SK-N-SH treated with all-trans-retinoic acid at 6 μM for 48 hours (cell line): ENCODE results near the gene N4BP3.

ENCODE experiments used
- ATAC-seq: fragments of 200-7000 bp; cut with Tn5 transposase; 3 replicates; pipeline ENCODE4 v1.9.1; 2020; ENCODE audit warnings: mild to moderate bottlenecking, moderate library complexity
- ARNTL ChIP-seq: fragments of 450-650 bp; formaldehyde crosslinking; IDR thresholded peaks from 2 replicates; pipeline ENCODE4 v1.5.0; 2020; ENCODE audit warnings: low read depth, mild to moderate bottlenecking, moderate library complexity, borderline replicate concordance
- BACH2 ChIP-seq: fragments of 250-450 bp; sonication (Bioruptor Pico); IDR thresholded peaks from 2 replicates; pipeline ENCODE4 v1.9.0; 2021; ENCODE audit warnings: mild to moderate bottlenecking, borderline replicate concordance
- ESRRG ChIP-seq: fragments of 250-450 bp; sonication (Bioruptor Pico); IDR thresholded peaks from 2 replicates; pipeline ENCODE4 v1.6.1; 2021; ENCODE audit warnings: mild to moderate bottlenecking
- GLIS3 ChIP-seq: fragments of 250-450 bp; sonication (Bioruptor Pico); IDR thresholded peaks from 2 replicates; pipeline ENCODE4 v1.5.0; 2020; ENCODE audit warnings: mild to moderate bottlenecking, moderate library complexity
- ISL1 ChIP-seq: fragments of 250-450 bp; sonication (Bioruptor Pico); IDR thresholded peaks from 2 replicates; pipeline ENCODE4 v2.1.2; 2022; ENCODE audit warnings: mild to moderate bottlenecking, moderate library complexity
- OSR1 ChIP-seq: fragments of 250-450 bp; sonication (Bioruptor Pico); IDR thresholded peaks from 2 replicates; pipeline ENCODE4 v1.8.0; 2022; ENCODE audit warnings: moderate library complexity, mild to moderate bottlenecking, inconsistent platforms
- PPARA ChIP-seq: fragments of 250-450 bp; sonication (Bioruptor Pico); IDR thresholded peaks from 2 replicates; pipeline ENCODE4 v1.5.0; 2020; ENCODE audit warnings: mild to moderate bottlenecking, borderline replicate concordance
- RARB ChIP-seq: fragments of 250-450 bp; sonication (Bioruptor Pico); IDR thresholded peaks from 2 replicates; pipeline ENCODE4 v1.8.0; 2021; ENCODE audit warnings: mild to moderate bottlenecking, moderate library complexity
- SNAI2 ChIP-seq: fragments of 250-450 bp; sonication (Bioruptor Pico); IDR thresholded peaks from 2 replicates; pipeline ENCODE4 v1.5.0; 2020; ENCODE audit warnings: mild to moderate bottlenecking, moderate library complexity
- TCF4 ChIP-seq: fragments of 250-450 bp; sonication (Bioruptor Pico); IDR thresholded peaks from 2 replicates; pipeline ENCODE4 v1.8.0; 2021; ENCODE audit warnings: mild to moderate bottlenecking, moderate library complexity, borderline replicate concordance
- TOX ChIP-seq: fragments of 250-450 bp; sonication (Bioruptor Pico); IDR thresholded peaks from 2 replicates; pipeline ENCODE4 v1.8.0; 2021; ENCODE audit warnings: mild to moderate bottlenecking, moderate library complexity, borderline replicate concordance
- ZC3H10 ChIP-seq: fragments of 250-450 bp; sonication (Bioruptor Pico); IDR thresholded peaks from 2 replicates; pipeline ENCODE4 v1.5.1; 2021; ENCODE audit warnings: mild to moderate bottlenecking, moderate library complexity
- ZFP3 ChIP-seq: fragments of 250-450 bp; sonication (Bioruptor Pico); IDR thresholded peaks from 2 replicates; pipeline ENCODE4 v1.5.0; 2020; ENCODE audit warnings: mild to moderate bottlenecking, moderate library complexity
- ZFP30 ChIP-seq: fragments of 450-650 bp; formaldehyde crosslinking; IDR thresholded peaks from 2 replicates; pipeline ENCODE4 v1.5.0; 2022; ENCODE audit warnings: mild to moderate bottlenecking, moderate library complexity
- ZNF565 ChIP-seq: fragments of 450-650 bp; formaldehyde crosslinking; conservative IDR thresholded peaks from 2 replicates; pipeline ENCODE4 v1.5.0; 2020; ENCODE audit warnings: low read depth, mild to moderate bottlenecking, moderate library complexity
- ZNF70 ChIP-seq: fragments of 450-650 bp; formaldehyde crosslinking; IDR thresholded peaks from 2 replicates; pipeline ENCODE4 v1.5.0; 2020; ENCODE audit warnings: mild to moderate bottlenecking, moderate library complexity
- ZNF8 ChIP-seq: fragments of 450-650 bp; formaldehyde crosslinking; IDR thresholded peaks from 2 replicates; pipeline ENCODE4 v1.5.0; 2020; ENCODE audit warnings: mild to moderate bottlenecking, moderate library complexity
- TF ChIP-seq, protein P1 (sequence below): fragments of 250-450 bp; sonication (Bioruptor Pico); IDR thresholded peaks from 2 replicates; pipeline ENCODE4 v1.5.0; 2020; ENCODE audit warnings: mild to moderate bottlenecking, moderate library complexity
- TF ChIP-seq, protein P2 (sequence below): fragments of 250-450 bp; sonication (Bioruptor Pico); IDR thresholded peaks from 2 replicates; pipeline ENCODE4 v1.5.1; 2021; ENCODE audit warnings: mild to moderate bottlenecking, moderate library complexity
- TF ChIP-seq, protein P3 (sequence below): fragments of 250-450 bp; sonication (Bioruptor Pico); IDR thresholded peaks from 2 replicates; pipeline ENCODE4 v1.8.0; 2020; ENCODE audit warnings: mild to moderate bottlenecking, moderate library complexity, borderline replicate concordance
- TF ChIP-seq, protein P4 (sequence below): fragments of 250-450 bp; sonication (Bioruptor Pico); IDR thresholded peaks from 2 replicates; pipeline ENCODE4 v1.8.0; 2021; ENCODE audit warnings: low read depth, mild to moderate bottlenecking, moderate library complexity, borderline replicate concordance

Gene N4BP3

DNA sequence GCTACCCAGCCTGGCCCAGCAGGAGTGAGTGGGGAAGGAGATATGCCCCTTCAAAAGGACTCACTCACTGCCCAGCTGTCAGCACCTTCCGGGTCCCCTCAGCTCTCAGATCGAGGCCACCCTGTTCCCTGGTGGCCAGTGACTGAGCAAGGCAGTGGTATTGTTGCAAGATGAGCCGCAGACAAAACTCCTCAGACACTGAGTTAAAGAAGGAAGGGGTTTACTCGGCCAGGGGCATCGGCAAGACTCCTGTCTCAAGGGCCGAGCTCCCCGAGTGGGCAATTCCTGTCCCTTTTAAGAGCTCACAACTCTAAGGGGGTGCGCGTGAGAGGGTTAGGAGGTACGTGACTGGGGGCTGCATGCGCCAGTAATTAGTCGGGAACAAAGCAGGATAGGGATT is 9.7 kb upstream of the N4BP3 start (continued):
- TF ChIP-seq, protein P1, sequence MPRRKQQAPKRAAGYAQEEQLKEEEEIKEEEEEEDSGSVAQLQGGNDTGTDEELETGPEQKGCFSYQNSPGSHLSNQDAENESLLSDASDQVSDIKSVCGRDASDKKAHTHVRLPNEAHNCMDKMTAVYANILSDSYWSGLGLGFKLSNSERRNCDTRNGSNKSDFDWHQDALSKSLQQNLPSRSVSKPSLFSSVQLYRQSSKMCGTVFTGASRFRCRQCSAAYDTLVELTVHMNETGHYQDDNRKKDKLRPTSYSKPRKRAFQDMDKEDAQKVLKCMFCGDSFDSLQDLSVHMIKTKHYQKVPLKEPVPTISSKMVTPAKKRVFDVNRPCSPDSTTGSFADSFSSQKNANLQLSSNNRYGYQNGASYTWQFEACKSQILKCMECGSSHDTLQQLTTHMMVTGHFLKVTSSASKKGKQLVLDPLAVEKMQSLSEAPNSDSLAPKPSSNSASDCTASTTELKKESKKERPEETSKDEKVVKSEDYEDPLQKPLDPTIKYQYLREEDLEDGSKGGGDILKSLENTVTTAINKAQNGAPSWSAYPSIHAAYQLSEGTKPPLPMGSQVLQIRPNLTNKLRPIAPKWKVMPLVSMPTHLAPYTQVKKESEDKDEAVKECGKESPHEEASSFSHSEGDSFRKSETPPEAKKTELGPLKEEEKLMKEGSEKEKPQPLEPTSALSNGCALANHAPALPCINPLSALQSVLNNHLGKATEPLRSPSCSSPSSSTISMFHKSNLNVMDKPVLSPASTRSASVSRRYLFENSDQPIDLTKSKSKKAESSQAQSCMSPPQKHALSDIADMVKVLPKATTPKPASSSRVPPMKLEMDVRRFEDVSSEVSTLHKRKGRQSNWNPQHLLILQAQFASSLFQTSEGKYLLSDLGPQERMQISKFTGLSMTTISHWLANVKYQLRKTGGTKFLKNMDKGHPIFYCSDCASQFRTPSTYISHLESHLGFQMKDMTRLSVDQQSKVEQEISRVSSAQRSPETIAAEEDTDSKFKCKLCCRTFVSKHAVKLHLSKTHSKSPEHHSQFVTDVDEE: no peak
- TF ChIP-seq GLIS3 (CRISPR knock-in tag) (no peak), ZFP3 (no peak)

DNA sequence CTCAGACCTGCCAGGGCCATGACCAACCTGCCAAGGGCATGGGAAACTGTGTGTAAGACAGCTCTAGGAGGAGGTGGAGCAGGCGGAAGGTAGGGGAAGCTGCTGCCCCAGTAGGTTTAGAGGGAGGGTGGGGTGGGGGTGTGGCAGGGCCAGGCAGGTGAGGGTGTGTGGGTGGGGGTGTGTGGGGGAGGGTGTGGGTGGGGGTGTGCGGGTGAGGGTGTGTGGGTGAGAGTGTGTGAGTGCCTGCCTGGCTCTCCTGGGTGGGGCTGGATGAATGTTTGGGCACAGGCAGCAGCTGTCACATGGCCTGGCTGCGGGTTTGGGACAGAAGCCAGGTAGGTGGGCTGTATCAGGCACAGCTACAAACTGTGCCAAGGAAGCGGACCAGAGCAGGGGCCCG is 8.8 kb upstream of the N4BP3 start:
- no peak for TF ChIP-seq ZFP3
- no peak for TF ChIP-seq PPARA (CRISPR knock-in tag)
- ATAC-seq: no peak

DNA sequence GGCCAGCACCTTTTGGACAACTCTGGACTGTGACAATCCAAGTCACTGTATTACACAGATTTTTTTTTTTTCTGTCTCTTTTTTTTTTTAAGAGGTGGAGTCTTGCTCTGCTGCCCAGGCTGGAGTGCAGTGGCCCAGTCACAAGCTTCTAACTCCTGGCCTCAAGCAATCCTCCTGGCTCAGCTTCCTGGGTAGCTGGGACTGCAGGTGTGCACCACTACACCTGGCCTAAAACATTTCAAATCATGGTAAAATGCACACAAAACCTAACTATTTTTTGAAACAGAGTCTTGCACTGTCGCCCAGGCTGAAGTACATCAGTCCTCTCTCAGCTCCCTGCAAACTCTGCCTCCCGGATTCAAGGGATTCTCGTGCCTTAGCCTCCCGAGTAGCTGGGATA is 7.2 kb upstream of the N4BP3 start:
- no peak for ATAC-seq
- TF ChIP-seq ZC3H10 (CRISPR knock-in tag) (no peak), TOX (CRISPR knock-in tag) (no peak), ZNF70 (CRISPR knock-in tag) (no peak), ZNF565 (no peak), BACH2 (CRISPR knock-in tag) (no peak), RARB (CRISPR knock-in tag) (no peak), GLIS3 (CRISPR knock-in tag) (no peak), PPARA (CRISPR knock-in tag) (no peak), ISL1 (CRISPR knock-in tag) (no peak), ARNTL (CRISPR knock-in tag) (no peak), TCF4 (no peak), ZNF8 (CRISPR knock-in tag) (no peak), ZFP30 (CRISPR knock-in tag) (no peak), SNAI2 (CRISPR knock-in tag) (no peak), ESRRG (no peak), ZFP3 (no peak)
- TF ChIP-seq, protein P2, sequence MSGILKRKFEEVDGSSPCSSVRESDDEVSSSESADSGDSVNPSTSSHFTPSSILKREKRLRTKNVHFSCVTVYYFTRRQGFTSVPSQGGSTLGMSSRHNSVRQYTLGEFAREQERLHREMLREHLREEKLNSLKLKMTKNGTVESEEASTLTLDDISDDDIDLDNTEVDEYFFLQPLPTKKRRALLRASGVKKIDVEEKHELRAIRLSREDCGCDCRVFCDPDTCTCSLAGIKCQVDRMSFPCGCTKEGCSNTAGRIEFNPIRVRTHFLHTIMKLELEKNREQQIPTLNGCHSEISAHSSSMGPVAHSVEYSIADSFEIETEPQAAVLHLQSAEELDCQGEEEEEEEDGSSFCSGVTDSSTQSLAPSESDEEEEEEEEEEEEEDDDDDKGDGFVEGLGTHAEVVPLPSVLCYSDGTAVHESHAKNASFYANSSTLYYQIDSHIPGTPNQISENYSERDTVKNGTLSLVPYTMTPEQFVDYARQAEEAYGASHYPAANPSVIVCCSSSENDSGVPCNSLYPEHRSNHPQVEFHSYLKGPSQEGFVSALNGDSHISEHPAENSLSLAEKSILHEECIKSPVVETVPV: no peak
- TF ChIP-seq, protein P3, sequence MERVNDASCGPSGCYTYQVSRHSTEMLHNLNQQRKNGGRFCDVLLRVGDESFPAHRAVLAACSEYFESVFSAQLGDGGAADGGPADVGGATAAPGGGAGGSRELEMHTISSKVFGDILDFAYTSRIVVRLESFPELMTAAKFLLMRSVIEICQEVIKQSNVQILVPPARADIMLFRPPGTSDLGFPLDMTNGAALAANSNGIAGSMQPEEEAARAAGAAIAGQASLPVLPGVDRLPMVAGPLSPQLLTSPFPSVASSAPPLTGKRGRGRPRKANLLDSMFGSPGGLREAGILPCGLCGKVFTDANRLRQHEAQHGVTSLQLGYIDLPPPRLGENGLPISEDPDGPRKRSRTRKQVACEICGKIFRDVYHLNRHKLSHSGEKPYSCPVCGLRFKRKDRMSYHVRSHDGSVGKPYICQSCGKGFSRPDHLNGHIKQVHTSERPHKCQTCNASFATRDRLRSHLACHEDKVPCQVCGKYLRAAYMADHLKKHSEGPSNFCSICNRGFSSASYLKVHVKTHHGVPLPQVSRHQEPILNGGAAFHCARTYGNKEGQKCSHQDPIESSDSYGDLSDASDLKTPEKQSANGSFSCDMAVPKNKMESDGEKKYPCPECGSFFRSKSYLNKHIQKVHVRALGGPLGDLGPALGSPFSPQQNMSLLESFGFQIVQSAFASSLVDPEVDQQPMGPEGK: no peak
- TF ChIP-seq, protein P4, sequence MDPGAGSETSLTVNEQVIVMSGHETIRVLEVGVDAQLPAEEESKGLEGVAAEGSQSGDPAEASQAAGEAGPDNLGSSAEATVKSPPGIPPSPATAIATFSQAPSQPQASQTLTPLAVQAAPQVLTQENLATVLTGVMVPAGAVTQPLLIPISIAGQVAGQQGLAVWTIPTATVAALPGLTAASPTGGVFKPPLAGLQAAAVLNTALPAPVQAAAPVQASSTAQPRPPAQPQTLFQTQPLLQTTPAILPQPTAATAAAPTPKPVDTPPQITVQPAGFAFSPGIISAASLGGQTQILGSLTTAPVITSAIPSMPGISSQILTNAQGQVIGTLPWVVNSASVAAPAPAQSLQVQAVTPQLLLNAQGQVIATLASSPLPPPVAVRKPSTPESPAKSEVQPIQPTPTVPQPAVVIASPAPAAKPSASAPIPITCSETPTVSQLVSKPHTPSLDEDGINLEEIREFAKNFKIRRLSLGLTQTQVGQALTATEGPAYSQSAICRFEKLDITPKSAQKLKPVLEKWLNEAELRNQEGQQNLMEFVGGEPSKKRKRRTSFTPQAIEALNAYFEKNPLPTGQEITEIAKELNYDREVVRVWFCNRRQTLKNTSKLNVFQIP (CRISPR knock-in tag): no peak

DNA sequence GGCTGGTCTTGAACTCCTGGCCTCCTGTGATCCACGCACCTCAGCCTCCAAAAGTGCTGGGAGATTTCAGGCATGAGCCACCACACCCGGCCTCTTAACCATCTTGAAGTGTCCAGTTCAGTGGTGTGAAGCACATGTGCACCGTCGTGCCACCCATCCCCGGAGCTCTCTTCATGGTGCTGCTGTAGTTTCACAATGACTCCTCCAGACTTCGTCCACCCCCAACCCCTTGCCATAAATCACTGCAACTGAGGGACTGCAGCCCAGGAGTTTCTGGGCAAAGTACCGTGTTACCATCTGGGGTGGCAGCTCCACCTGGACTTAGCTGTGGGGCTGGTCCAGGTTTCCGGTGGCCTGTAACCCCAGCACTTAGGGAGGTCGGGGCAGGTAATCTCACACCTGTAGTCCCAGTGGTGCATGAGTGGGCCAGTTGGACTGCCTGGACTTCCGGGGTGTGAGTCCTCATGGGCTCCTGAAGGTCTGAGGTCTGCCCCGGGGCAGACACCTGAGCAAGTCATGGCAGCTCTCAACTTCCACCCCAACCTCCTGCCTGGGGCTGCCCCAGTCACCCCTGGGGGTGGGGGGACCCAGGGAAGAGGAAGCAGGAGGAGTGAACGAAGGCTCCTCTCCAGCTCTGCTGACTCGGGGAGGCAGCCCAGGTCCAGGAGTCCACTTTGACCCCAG is 6.6 kb upstream of the N4BP3 start:
- ATAC-seq: no peak
- TF ChIP-seq TOX (CRISPR knock-in tag) (no peak), TCF4 (no peak), ESRRG (no peak), OSR1 (CRISPR knock-in tag) (no peak), ZNF70 (CRISPR knock-in tag) (no peak), RARB (CRISPR knock-in tag) (no peak), GLIS3 (CRISPR knock-in tag) (no peak), ARNTL (CRISPR knock-in tag) (no peak), ZFP30 (CRISPR knock-in tag) (no peak), ISL1 (CRISPR knock-in tag) (no peak)
- TF ChIP-seq, protein P4 (CRISPR knock-in tag): no peak
- TF ChIP-seq, protein P2: no peak
- TF ChIP-seq, protein P3: no peak
